22Rv1 (cell line): ENCODE measurements around the gene PADI6.

Experiments
- H3K27ac ChIP-seq: fragments of 450-650 bp; 2 replicates; pipeline ENCODE4 v1.5.1; 2017
- CTCF ChIP-seq: fragments of 450-650 bp; IDR thresholded peaks from 2 replicates; pipeline ENCODE4 v1.5.1; 2017; ENCODE audit warnings: mild to moderate bottlenecking
- ZFX ChIP-seq: fragments of 450-650 bp; IDR thresholded peaks from 2 replicates; pipeline ENCODE4 v1.6.1; 2017; ENCODE audit warnings: antibody characterized with exemption, borderline replicate concordance

The PADI6 gene

GRCh38 chr1:17359031-17359430 is 13.0 kb upstream of the PADI6 start:
- TF ChIP-seq ZFX: no peak
- no peak for TF ChIP-seq CTCF

GRCh38 chr1:17359808-17360207 is 12.2 kb upstream of the PADI6 start:
- no peak for TF ChIP-seq ZFX
- H3K27ac ChIP-seq: no peak overlapping the region

More at GRCh38 chr1:17359031-17359430, 13.0 kb upstream of the PADI6 start:
- no peak overlapping the region for H3K27ac ChIP-seq

GRCh38 chr1:17360272-17360956 is 11.6 kb upstream of the PADI6 start:
- TF ChIP-seq CTCF: no peak
- no peak for TF ChIP-seq ZFX
- H3K27ac ChIP-seq: no peak overlapping the region

- no peak overlapping the region for H3K27ac ChIP-seq
- TF ChIP-seq CTCF (no peak), ZFX (no peak)
Observed at GRCh38 chr1:17361687-17362086, 10.3 kb upstream of the PADI6 start.

- H3K27ac ChIP-seq: no peak overlapping the region
- no peak for TF ChIP-seq CTCF
- no peak for TF ChIP-seq ZFX
Observed at GRCh38 chr1:17363351-17363750, 8.6 kb upstream of the PADI6 start.

- no peak for TF ChIP-seq CTCF
- TF ChIP-seq ZFX: no peak
- H3K27ac ChIP-seq: no peak overlapping the region
Observed at GRCh38 chr1:17363771-17364170, 8.2 kb upstream of the PADI6 start.

- H3K27ac ChIP-seq: no peak overlapping the region
- TF ChIP-seq ZFX (no peak), CTCF (no peak)
Observed at GRCh38 chr1:17365293-17365692, 6.7 kb upstream of the PADI6 start.

- TF ChIP-seq CTCF (no peak), ZFX (no peak)
Observed at GRCh38 chr1:17369466-17369865, 2.5 kb upstream of the PADI6 start.

More at GRCh38 chr1:17369466-17369865, 2.5 kb upstream of the PADI6 start:
- H3K27ac ChIP-seq: no peak overlapping the region
